Right hindlimb (tissue), 1 donor: ENCODE measurements around the gene ZNF565.
"Not testable (repeated sequence)": the region's sequence is repeated elsewhere in the genome, so short reads cannot be mapped to it uniquely, and the experiment has no call there.

ENCODE experiments used
- DNase-seq: peaks from one replicate; pipeline ENCODE4 v3.0.0-alpha.2; 2018

ZNF565 gene

GRCh38 chr19:36149673-36150406 is 64.6 kb downstream of the ZNF565 start:
- DNase-seq = no peak

- no peak for DNase-seq
These were observed 69.8 kb downstream of the ZNF565 start for GRCh38 chr19:36144624-36145023.

GRCh38 chr19:36142496-36142895 is 72.0 kb downstream of the ZNF565 start:
- DNase-seq = no peak

- no peak for DNase-seq
These were observed 72.4 kb downstream of the ZNF565 start for GRCh38 chr19:36142046-36142445.

- DNase-seq = peak; percentile 85
These were observed 73.2 kb downstream of the ZNF565 start for GRCh38 chr19:36141039-36141927.

GRCh38 chr19:36140304-36141038 is 74.0 kb downstream of the ZNF565 start:
- peak; percentile 79 for DNase-seq

GRCh38 chr19:36139473-36140303 is 74.8 kb downstream of the ZNF565 start, which contains the start of gene CAPNS1:
CAPNS1 (plus strand) TSS chr19:36140066; CDS start chr19:36141012, 946 bp downstream.
- peak; percentile 98 for DNase-seq

GRCh38 chr19:36139120-36139472 is 75.4 kb downstream of the ZNF565 start:
- no peak for DNase-seq

- no peak for DNase-seq
These were observed 77.3 kb downstream of the ZNF565 start for GRCh38 chr19:36136964-36137686.

GRCh38 chr19:36134867-36135266 is 79.6 kb downstream of the ZNF565 start:
- DNase-seq = not testable (repeated sequence)
